Stimulated activated CD8-positive, alpha-beta memory T cell treated with anti-CD3 and anti-CD28 coated beads, Interleukin-7, amount 100 ng/mL, for 24 hours (primary cell): Measurements from ENCODE around the gene TUBGCP2.

Experiments used
- DNase-seq: peaks from one replicate; pipeline ENCODE4 v3.0.0-alpha.2; 2020; ENCODE audit warnings: low read depth

TUBGCP2 gene

DNA sequence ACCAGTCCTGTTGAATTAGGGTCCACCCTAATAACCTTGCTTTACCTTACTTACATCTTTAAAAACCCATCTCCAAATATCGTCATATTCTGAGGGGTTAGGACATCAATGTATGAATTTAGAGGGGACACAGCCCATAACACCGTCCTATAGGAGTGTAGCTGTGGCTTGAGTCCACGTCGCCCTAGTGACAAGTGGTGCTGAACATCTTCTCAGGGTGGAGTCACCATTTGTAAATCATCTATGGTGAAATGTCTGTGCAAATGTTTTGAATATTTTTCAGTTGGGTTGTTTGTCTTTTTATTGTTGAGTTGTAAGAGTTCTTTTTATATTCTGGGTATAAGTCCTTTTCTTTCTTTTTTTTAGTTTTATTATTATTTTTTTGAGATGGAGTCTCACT is 33.3 kb upstream of the TUBGCP2 start:
- no peak for DNase-seq

DNA sequence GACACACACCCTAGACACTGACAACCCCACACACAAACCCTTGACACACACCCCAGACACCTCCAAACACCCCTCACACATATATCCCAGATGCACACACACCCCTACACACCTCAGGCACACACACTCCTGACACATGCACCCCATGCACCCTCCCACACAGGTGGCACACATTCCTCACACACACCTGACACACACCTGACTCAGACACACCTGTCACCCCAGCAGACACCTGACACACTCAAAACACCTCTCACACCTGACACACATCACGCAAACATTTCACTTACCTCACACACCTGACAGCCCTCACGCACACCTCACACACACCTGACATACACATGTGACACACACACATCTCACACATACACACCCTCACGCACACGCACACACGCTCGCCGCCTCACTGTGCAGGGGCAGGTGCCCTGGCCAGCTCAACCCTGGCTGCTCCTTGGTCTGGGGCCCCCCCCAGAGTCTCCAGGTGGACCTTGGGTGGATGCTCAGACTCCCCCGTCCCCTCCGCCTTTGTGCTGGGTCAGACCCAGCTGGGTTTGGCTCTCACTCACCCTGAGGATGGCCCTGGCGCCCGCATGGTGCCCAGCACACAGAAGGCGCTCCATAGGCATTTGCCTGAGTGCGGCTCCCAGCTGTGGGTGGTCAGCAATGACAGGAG is 31.2 kb upstream of the TUBGCP2 start:
- DNase-seq, result no peak

- DNase-seq, result no peak
These were observed 29.7 kb upstream of the TUBGCP2 start for GRCh38 chr10:133338080-133339071.

GRCh38 chr10:133337370-133337725 is 28.7 kb upstream of the TUBGCP2 start:
- no peak for DNase-seq

DNA sequence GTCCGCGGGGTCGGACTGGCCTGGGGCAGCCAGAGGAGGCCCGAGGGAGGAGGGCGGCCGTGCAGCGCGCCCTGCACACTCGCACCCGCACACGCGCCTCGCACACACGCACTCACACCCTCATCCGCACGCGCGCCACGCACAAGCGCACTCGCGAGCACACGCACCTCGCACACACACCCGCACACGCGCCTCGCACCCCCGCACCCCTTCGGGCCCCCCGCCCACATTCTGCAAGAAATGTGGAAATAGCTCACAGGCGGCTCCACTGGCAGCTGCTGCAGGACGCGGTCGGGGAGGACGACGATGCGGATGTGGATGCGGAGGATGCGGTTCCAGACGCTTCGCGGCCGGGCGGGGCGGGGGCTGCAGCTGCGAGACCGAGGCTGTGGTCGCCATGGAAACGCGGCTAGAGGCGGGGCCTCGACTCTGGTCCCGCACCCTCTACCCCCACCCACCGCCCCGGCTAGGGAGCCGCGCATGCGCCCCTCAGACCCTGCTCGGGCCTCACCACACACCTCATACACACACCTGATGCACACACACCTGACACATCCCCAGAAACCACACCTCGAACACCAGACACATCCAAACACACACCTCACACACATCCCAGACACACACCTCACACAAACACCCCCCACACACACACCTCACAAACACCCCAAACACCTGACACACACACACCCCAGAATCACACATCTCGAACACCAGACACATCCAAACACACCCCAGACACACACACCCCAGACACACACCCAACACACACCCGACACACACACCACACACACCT is 28.1 kb upstream of the TUBGCP2 start, which contains the start of gene CALY:
Gene CALY (minus strand): TSS at position 320 of the 793 bp plus-strand sequence. CDS start 7,907 bp downstream, outside the sequence.
- DNase-seq, result peak; percentile 30

- no peak for DNase-seq
These were observed 27.5 kb upstream of the TUBGCP2 start for GRCh38 chr10:133336118-133336576.

DNA sequence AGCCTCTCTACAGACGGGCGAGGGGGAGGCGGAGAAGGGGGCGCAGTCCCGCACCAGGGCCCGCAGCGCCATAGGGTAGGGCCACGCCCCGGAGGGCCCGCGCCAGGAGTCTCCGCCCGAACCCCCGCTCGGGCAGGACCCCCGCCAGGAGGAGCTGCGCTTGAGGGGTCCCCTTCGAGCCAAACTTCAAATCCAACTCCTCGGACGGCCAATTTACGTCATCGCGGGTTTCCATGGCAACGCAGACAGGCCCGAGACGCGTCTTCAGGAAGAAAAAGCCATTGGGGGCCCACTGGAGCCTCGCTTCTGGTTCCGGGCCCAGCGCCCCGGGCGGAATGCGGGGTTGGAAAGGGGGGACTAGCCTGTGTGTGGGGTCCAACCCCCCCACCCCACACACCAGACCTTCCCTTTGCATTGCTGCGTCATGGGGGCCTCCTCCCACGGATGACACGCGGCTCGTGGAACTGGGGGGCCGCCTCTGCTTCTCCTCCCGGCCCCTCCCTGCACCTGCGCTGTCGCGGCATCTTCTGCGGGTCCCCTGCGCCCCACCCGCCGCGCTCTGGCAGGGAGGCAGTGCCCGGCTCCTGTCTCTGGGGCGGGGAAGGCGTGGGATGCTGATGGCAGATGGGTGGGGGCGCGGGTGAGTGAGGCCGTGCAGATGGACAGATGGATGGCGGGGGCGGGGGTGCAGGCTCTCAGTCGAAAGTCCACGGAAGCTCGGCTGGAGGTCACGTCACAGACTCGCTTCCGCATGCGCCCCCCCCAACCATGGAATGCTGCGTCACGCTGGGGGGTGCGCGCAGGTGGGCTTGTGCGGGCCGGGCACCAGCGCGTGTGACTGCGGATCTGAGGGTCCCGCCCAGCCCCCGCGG is 26.8 kb upstream of the TUBGCP2 start:
- DNase-seq, result peak; percentile 54

- no peak for DNase-seq
These were observed 26.0 kb upstream of the TUBGCP2 start for GRCh38 chr10:133334503-133335245.

- DNase-seq, result no peak
These were observed 24.4 kb upstream of the TUBGCP2 start for GRCh38 chr10:133332936-133333699.

- peak; percentile 74 for DNase-seq
These were observed 21.0 kb upstream of the TUBGCP2 start for GRCh38 chr10:133329491-133330202.

- no peak for DNase-seq
These were observed 20.0 kb upstream of the TUBGCP2 start for GRCh38 chr10:133328358-133329343.

- DNase-seq, result no peak
These were observed 19.1 kb upstream of the TUBGCP2 start for GRCh38 chr10:133327651-133328357.

GRCh38 chr10:133326745-133327650 is 18.3 kb upstream of the TUBGCP2 start:
- no peak for DNase-seq

GRCh38 chr10:133326223-133326551 is 17.5 kb upstream of the TUBGCP2 start:
- no peak for DNase-seq

- no peak for DNase-seq
These were observed 17.0 kb upstream of the TUBGCP2 start for GRCh38 chr10:133325440-133326222.
